HG03196 (cell line): ENCODE data around the gene DNAJB12.
"Not testable (repeated sequence)": the region's sequence is repeated elsewhere in the genome, so short reads cannot be mapped to it uniquely, and the experiment has no call there.

Source experiments
- ATAC-seq: cut with Tn5 transposase; IDR thresholded peaks from one replicate; pipeline ENCODE4 v1.9.1; 2021; ENCODE audit not compliant: unreplicated experiment

The DNAJB12 gene

GRCh38 chr10:72353965-72354355 lies 759 bp downstream of the DNAJB12 start:
- ATAC-seq: no peak

GRCh38 chr10:72353028-72353964 lies 1.4 kb downstream of the DNAJB12 start:
- no peak for ATAC-seq

- no peak for ATAC-seq
Observed at GRCh38 chr10:72351479-72351878, 3.2 kb downstream of the DNAJB12 start.

- no peak for ATAC-seq
Observed at GRCh38 chr10:72349438-72349837, 5.3 kb downstream of the DNAJB12 start.

- no peak for ATAC-seq
Observed at GRCh38 chr10:72348282-72348681, 6.4 kb downstream of the DNAJB12 start.

GRCh38 chr10:72346117-72346516 lies 8.6 kb downstream of the DNAJB12 start:
- ATAC-seq: not testable (repeated sequence)

- ATAC-seq: no peak
Observed at GRCh38 chr10:72344932-72345331, 9.8 kb downstream of the DNAJB12 start.

GRCh38 chr10:72342911-72343310 lies 11.8 kb downstream of the DNAJB12 start:
- ATAC-seq: no peak

- no peak for ATAC-seq
Observed at GRCh38 chr10:72340510-72341261, 14.0 kb downstream of the DNAJB12 start.

GRCh38 chr10:72338180-72338579 lies 16.5 kb downstream of the DNAJB12 start:
- ATAC-seq: no peak

GRCh38 chr10:72337722-72338121 lies 17.0 kb downstream of the DNAJB12 start:
- no peak for ATAC-seq

GRCh38 chr10:72337039-72337629 lies 17.6 kb downstream of the DNAJB12 start:
- no peak for ATAC-seq

GRCh38 chr10:72336259-72337038 lies 18.3 kb downstream of the DNAJB12 start:
- no peak for ATAC-seq

GRCh38 chr10:72335394-72336258 lies 19.1 kb downstream of the DNAJB12 start:
- ATAC-seq: peak; percentile 37

GRCh38 chr10:72334825-72335393 lies 19.8 kb downstream of the DNAJB12 start:
- peak; percentile 45 for ATAC-seq

GRCh38 chr10:72334196-72334824 lies 20.4 kb downstream of the DNAJB12 start:
- ATAC-seq: peak; percentile 4

GRCh38 chr10:72333112-72334015 lies 21.4 kb downstream of the DNAJB12 start:
- ATAC-seq: no peak
